GM15510 (cell line): Measurements from ENCODE around the gene ARHGEF6.

Experiments used
- POLR2A ChIP-seq: IDR thresholded peaks from 3 replicates; pipeline ENCODE4 v1.6.1; 2011; ENCODE audit warnings: borderline replicate concordance; ENCODE audit not compliant: insufficient read length; ENCODE audit errors: extremely low read depth

ARHGEF6 gene

GRCh38 chrX:136794080-136794479 is 13.3 kb upstream of the ARHGEF6 start:
- no peak for TF ChIP-seq POLR2A

- TF ChIP-seq POLR2A: no peak
These were observed 9.1 kb upstream of the ARHGEF6 start for GRCh38 chrX:136789856-136790255.

- no peak for TF ChIP-seq POLR2A
These were observed 3.5 kb upstream of the ARHGEF6 start for GRCh38 chrX:136784231-136784630.

- TF ChIP-seq POLR2A: no peak
These were observed 2.4 kb upstream of the ARHGEF6 start for GRCh38 chrX:136783159-136783558.

GRCh38 chrX:136781180-136781797 is 557 bp upstream of the ARHGEF6 start:
- TF ChIP-seq POLR2A: no peak

- TF ChIP-seq POLR2A: no peak
These were observed 491 bp downstream of the ARHGEF6 start for GRCh38 chrX:136780241-136780640.

GRCh38 chrX:136779346-136779781 is 1.4 kb downstream of the ARHGEF6 start:
- no peak for TF ChIP-seq POLR2A

GRCh38 chrX:136778916-136779315 is 1.8 kb downstream of the ARHGEF6 start:
- no peak for TF ChIP-seq POLR2A

GRCh38 chrX:136778020-136778419 is 2.7 kb downstream of the ARHGEF6 start:
- no peak for TF ChIP-seq POLR2A

- no peak for TF ChIP-seq POLR2A
These were observed 7.1 kb downstream of the ARHGEF6 start for GRCh38 chrX:136773648-136774047.

GRCh38 chrX:136768469-136769084 is 12.2 kb downstream of the ARHGEF6 start:
- TF ChIP-seq POLR2A: no peak

GRCh38 chrX:136767104-136767941 is 13.4 kb downstream of the ARHGEF6 start:
- no peak for TF ChIP-seq POLR2A

GRCh38 chrX:136766785-136767103 is 14.0 kb downstream of the ARHGEF6 start:
- no peak for TF ChIP-seq POLR2A

- TF ChIP-seq POLR2A: no peak
These were observed 14.8 kb downstream of the ARHGEF6 start for GRCh38 chrX:136765821-136766356.

- TF ChIP-seq POLR2A: no peak
These were observed 16.5 kb downstream of the ARHGEF6 start for GRCh38 chrX:136764206-136764605.
